MG63 (cell line): ENCODE results near the gene LPXN. TPM values are rescaled to one million over a fixed set of nuclear protein-coding genes. Genes with fewer than 3 reads are reported as not detected.

Experiments used
- DNase-seq: peaks from one replicate; pipeline ENCODE4 v3.0.0-alpha.2; 2020
- H3K27me3 ChIP-seq: fragments of 250-450 bp; sonication (Bioruptor Pico); 2 replicates; pipeline ENCODE4 v1.5.1; 2020; ENCODE audit warnings: mild to moderate bottlenecking, moderate library complexity
- H3K36me3 ChIP-seq: fragments of 250-450 bp; sonication (Bioruptor Pico); 2 replicates; pipeline ENCODE4 v1.5.1; 2020; ENCODE audit warnings: mild to moderate bottlenecking, moderate library complexity
- H3K4me3 ChIP-seq: fragments of 250-450 bp; sonication (Bioruptor Pico); 2 replicates; pipeline ENCODE4 v1.5.1; 2020; ENCODE audit warnings: mild to moderate bottlenecking, moderate library complexity
- H3K9me3 ChIP-seq: fragments of 250-450 bp; sonication (Bioruptor Pico); 2 replicates; pipeline ENCODE4 v1.5.1; 2020; ENCODE audit warnings: mild to moderate bottlenecking, moderate library complexity
- total RNA-seq: library from RNA; depleted of rRNA; stranded (reverse); fragments of >200 nt; shearing (Covaris generic); gene quantifications from 2 replicates; pipeline ENCODE4 v1.2.3, GENCODE V29; 2014; ENCODE audit warnings: low replicate concordance

LPXN gene
- total RNA-seq, 1 experiment from 2014 or later, result 3.5 TPM

GRCh38 chr11:58561394-58562098 is 14.1 kb downstream of the LPXN start:
- Histone ChIP-seq H3K9me3 (no peaks in the 10 kb centered on the region), H3K4me3 (no peak overlapping the region), H3K36me3 (no peaks in the 10 kb centered on the region; the same call in 1 of the 2 replicates), H3K27me3 (no peaks in the 10 kb centered on the region)
- DNase-seq, result no peak

DNA sequence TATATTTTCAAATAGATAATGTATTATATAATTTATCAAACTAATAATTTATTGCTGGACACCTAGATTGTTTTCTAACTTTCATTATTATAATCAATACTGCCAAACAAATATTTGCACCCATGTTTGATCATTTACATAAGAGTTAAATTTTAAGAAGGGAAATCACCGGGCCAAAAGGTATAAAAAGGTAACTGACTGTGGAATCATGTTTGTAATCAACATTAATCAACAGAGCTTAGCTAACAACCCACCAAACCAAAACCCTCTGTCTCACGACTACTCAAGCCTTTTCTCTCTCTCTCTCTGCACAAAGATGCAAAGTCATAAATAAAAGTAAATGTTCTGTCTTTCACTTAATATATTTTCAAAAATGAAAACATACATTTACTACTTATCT is 14.8 kb downstream of the LPXN start:
- no peaks in the 10 kb centered on the region for H3K27me3 ChIP-seq
- no peak overlapping the region for H3K4me3 ChIP-seq
- no peaks in the 10 kb centered on the region for H3K9me3 ChIP-seq
- DNase-seq, result no peak
- H3K36me3 ChIP-seq, result no peaks in the 10 kb centered on the region; the same call in 1 of the 2 replicates

DNA sequence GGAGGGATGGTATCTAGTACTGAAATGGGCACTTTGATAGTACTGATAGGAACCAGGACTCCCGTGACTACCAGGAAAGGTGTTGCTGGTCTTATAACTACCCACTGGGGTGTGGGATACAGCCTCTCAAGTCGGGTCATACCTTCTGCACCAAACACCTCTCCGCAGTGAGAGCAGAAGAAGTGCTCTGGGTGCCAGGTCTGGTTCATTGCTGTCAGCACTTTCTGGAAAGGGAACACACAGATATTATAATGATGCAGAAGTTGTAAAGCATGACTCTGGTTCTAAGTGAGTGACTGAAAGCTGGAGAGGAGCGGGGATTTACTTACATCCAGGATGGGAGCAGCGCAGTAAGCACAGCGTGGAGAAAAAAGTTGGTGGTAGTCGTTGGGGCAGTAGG is 26.0 kb downstream of the LPXN start:
- peaks cover 52% of the 10 kb centered on the region for H3K36me3 ChIP-seq
- no peaks in the 10 kb centered on the region for H3K27me3 ChIP-seq
- H3K9me3 ChIP-seq, result no peaks in the 10 kb centered on the region
- H3K4me3 ChIP-seq, result no peak overlapping the region
- DNase-seq, result no peak

GRCh38 chr11:58546841-58547240 is 28.8 kb downstream of the LPXN start:
- no peaks in the 10 kb centered on the region for H3K27me3 ChIP-seq
- peaks cover 41% of the 10 kb centered on the region for H3K36me3 ChIP-seq
- DNase-seq, result no peak
- no peaks in the 10 kb centered on the region for H3K9me3 ChIP-seq
- H3K4me3 ChIP-seq, result no peak overlapping the region

- no peak for DNase-seq
- no peaks in the 10 kb centered on the region for H3K9me3 ChIP-seq
- H3K4me3 ChIP-seq, result no peak overlapping the region
- H3K36me3 ChIP-seq, result peaks cover 14% of the 10 kb centered on the region
- H3K27me3 ChIP-seq, result no peaks in the 10 kb centered on the region
Observed at GRCh38 chr11:58531865-58532341, 43.8 kb downstream of the LPXN start.

- peaks cover 14% of the 10 kb centered on the region for H3K36me3 ChIP-seq
Observed at GRCh38 chr11:58530236-58530635, 45.4 kb downstream of the LPXN start.

GRCh38 chr11:58527429-58527828 is 48.2 kb downstream of the LPXN start:
- H3K9me3 ChIP-seq, result no peaks in the 10 kb centered on the region
- no peak for DNase-seq
- no peak overlapping the region for H3K4me3 ChIP-seq
- H3K36me3 ChIP-seq, result peaks cover 8% of the 10 kb centered on the region
- H3K27me3 ChIP-seq, result no peaks in the 10 kb centered on the region

More at GRCh38 chr11:58530236-58530635, 45.4 kb downstream of the LPXN start:
- Histone ChIP-seq H3K9me3 (no peaks in the 10 kb centered on the region), H3K27me3 (no peaks in the 10 kb centered on the region), H3K4me3 (no peak overlapping the region)
- no peak for DNase-seq

GRCh38 chr11:58526721-58527120 is 48.9 kb downstream of the LPXN start:
- DNase-seq, result no peak
- Histone ChIP-seq H3K4me3 (no peak overlapping the region), H3K9me3 (no peaks in the 10 kb centered on the region), H3K36me3 (peaks cover 5% of the 10 kb centered on the region), H3K27me3 (no peaks in the 10 kb centered on the region)

DNA sequence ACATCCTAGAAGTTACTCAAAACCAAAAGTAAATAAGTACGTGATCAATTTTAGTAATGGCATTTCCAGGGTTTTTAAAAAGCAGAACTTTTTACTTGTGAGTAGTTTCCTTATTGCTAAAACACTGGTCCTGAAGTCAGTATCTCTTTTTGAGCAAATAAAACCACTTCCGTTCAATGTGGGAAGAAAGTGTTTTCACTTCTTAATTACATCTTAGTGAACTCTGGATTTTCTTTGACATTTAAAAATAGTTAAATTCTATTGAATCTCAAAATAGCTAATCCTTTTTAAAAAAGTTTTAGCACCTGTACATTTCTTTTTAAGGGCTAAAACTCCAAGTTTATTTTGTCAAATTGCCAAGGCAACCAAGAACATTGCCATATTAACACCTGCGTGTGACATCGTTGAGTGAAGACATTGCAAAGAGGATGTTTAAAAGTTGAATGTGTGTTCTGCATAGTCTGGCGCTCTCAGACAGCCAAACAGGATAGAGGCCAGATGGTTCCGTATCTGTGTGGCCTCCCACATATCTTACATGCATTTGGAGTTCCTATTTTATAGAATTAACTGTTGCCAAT is 50.5 kb downstream of the LPXN start:
- Histone ChIP-seq H3K27me3 (no peaks in the 10 kb centered on the region), H3K36me3 (peaks cover 5% of the 10 kb centered on the region), H3K9me3 (no peaks in the 10 kb centered on the region), H3K4me3 (no peak overlapping the region)
- no peak for DNase-seq

DNA sequence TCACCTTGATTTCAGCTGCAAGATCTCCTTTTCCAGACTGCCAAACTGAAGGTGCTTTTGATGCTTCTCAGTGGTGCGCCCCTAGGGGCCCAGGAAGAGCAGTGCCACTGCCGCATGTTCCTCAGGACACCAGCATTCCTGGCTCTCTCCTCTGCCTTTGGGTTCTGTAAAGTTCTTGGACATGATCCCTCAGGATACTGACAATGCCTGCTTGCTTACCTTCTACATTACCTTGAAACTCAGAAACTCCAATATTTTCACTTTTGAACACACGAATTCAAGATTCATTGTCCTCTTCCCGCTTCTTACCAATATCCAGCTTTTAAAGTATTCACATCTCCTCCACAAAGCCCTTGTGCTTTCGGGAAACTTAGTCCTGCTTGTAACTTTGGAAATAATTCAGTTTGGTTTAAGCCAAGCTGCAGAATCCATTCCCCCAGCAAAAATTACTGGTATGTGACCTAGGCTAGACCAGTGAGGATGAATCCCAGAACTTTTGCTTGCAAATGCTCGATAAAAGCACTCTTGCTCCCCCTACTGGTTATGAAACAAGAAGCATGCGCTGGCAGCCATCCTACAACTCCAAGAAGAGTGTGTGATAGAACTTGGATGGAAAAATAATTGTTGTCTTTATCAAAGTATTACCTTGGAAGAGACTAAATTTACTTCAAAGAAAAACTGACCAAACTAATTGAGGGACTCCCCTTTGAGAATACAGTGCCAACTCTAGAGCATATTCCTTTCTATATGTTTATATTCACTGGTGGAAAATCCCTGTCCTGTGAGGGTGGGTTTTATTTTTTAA is 51.2 kb downstream of the LPXN start:
- Histone ChIP-seq H3K27me3 (no peaks in the 10 kb centered on the region), H3K9me3 (no peaks in the 10 kb centered on the region), H3K4me3 (no peak overlapping the region), H3K36me3 (peaks cover 5% of the 10 kb centered on the region)
- DNase-seq, result peak; percentile 38

GRCh38 chr11:58513747-58514367 is 61.8 kb downstream of the LPXN start:
- no peaks in the 10 kb centered on the region for H3K9me3 ChIP-seq
- H3K27me3 ChIP-seq, result no peaks in the 10 kb centered on the region
- H3K36me3 ChIP-seq, result no peaks in the 10 kb centered on the region
- peak; percentile 25 for DNase-seq
- no peak overlapping the region for H3K4me3 ChIP-seq

GRCh38 chr11:58511636-58512035 is 64.0 kb downstream of the LPXN start:
- no peaks in the 10 kb centered on the region for H3K27me3 ChIP-seq
- DNase-seq, result no peak

GRCh38 chr11:58509748-58510147 is 65.9 kb downstream of the LPXN start:
- Histone ChIP-seq H3K9me3 (no peaks in the 10 kb centered on the region), H3K36me3 (no peaks in the 10 kb centered on the region), H3K4me3 (no peak overlapping the region), H3K27me3 (no peaks in the 10 kb centered on the region)
- no peak for DNase-seq

More at GRCh38 chr11:58511636-58512035, 64.0 kb downstream of the LPXN start:
- Histone ChIP-seq H3K36me3 (no peaks in the 10 kb centered on the region), H3K4me3 (no peak overlapping the region), H3K9me3 (no peaks in the 10 kb centered on the region)

GRCh38 chr11:58508814-58509213 is 66.8 kb downstream of the LPXN start:
- DNase-seq, result no peak
- Histone ChIP-seq H3K36me3 (no peaks in the 10 kb centered on the region), H3K9me3 (no peaks in the 10 kb centered on the region), H3K4me3 (no peak overlapping the region), H3K27me3 (no peaks in the 10 kb centered on the region)

- H3K9me3 ChIP-seq, result no peaks in the 10 kb centered on the region
- H3K36me3 ChIP-seq, result no peaks in the 10 kb centered on the region
- no peak for DNase-seq
- no peaks in the 10 kb centered on the region for H3K27me3 ChIP-seq
- no peak within 1 kb of the TSS for H3K4me3 ChIP-seq
Observed at GRCh38 chr11:58508005-58508404, 67.7 kb downstream of the LPXN start, which contains the start of gene OR5B21. TSS of gene OR5B21 (minus strand) at chr11:58508105. CDS start at chr11:58508105, 0 bp downstream.

DNA sequence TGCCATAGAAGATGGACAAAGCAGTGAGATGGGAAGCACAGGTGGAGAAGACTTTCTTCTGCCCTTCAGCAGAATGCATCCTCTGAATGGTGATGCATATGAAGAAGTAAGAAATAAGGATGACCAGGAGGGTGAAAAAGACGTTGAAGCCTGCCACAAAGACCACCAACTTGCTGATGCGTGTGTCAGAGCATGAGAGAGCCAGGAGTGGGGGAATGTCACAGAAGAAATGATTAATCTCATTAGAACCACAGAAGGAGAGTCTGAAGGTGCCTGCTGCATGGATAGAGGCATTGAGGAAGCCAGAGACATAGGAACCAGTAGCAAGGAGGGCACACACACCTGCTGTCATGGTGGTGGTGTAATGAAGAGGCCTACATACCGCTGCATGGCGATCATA is 68.3 kb downstream of the LPXN start:
- H3K4me3 ChIP-seq, result no peak overlapping the region
- H3K36me3 ChIP-seq, result no peaks in the 10 kb centered on the region
- no peaks in the 10 kb centered on the region for H3K9me3 ChIP-seq
- H3K27me3 ChIP-seq, result no peaks in the 10 kb centered on the region
- no peak for DNase-seq

DNA sequence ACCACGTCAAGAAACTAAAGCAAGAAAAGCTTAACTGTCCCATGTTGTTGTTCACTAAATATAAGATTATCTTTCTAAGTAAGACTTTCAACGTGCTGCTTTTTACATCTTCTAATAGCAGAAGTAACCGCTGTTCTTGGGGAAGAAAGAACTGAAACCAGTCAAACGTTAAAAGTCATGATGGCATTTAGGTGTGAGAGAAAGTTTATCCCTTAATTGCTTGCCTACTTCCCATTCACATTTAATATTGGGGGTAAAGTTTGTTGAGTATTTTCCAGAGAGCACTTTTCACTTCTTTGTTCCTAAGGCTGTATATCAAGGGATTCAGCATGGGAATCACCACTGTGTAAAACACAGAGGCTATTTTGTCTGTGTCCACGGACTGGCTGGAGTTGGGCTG is 68.7 kb downstream of the LPXN start:
- no peaks in the 10 kb centered on the region for H3K36me3 ChIP-seq
- DNase-seq, result no peak
- no peaks in the 10 kb centered on the region for H3K27me3 ChIP-seq
- H3K9me3 ChIP-seq, result no peaks in the 10 kb centered on the region
- H3K4me3 ChIP-seq, result no peak overlapping the region
